ENCODE data around the gene WDR5.

DNA sequence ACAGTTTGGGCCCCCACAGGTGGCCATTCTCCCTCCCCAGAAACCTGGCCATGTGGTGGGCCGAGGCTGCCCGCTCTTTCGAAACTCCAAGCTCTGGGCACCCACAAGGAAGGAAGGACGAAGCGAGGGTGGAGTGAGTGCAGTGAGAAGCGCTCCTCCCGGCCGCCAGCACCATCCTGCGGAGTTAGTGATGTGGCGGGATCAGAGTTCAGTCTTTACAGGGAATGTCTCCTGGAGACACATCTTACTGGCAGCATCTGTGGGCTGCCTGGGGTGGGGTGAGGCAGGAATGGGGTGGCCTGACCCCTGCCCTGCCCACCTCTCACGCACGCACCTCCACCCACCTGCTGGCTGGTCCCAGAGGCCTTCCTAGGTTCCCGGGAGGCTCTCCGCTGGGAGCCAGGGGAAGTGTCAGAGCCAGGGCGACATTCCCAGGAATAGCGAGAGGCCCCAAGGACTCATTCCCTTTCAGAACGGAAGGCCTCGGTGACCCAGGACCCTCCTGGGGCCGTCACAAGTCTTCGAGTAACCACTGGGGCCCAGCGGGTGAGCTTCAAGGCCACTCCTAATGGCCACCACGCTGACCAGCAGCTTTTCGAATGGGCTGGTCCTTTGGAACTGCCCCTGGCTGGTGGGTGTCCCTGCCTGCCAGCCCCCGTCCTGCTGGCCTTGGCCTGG is 34.0 kb downstream of the WDR5 start:
- TF ChIP-seq CTCF (conservative IDR thresholded peaks at IDR 0.05; ENCODE audit: low read depth in 2 of 2): no peak
- TF ChIP-seq POLR2AphosphoS5 (IDR thresholded peaks at IDR 0.05; ENCODE audit: low read depth): no peak
- TF ChIP-seq, protein P1, sequence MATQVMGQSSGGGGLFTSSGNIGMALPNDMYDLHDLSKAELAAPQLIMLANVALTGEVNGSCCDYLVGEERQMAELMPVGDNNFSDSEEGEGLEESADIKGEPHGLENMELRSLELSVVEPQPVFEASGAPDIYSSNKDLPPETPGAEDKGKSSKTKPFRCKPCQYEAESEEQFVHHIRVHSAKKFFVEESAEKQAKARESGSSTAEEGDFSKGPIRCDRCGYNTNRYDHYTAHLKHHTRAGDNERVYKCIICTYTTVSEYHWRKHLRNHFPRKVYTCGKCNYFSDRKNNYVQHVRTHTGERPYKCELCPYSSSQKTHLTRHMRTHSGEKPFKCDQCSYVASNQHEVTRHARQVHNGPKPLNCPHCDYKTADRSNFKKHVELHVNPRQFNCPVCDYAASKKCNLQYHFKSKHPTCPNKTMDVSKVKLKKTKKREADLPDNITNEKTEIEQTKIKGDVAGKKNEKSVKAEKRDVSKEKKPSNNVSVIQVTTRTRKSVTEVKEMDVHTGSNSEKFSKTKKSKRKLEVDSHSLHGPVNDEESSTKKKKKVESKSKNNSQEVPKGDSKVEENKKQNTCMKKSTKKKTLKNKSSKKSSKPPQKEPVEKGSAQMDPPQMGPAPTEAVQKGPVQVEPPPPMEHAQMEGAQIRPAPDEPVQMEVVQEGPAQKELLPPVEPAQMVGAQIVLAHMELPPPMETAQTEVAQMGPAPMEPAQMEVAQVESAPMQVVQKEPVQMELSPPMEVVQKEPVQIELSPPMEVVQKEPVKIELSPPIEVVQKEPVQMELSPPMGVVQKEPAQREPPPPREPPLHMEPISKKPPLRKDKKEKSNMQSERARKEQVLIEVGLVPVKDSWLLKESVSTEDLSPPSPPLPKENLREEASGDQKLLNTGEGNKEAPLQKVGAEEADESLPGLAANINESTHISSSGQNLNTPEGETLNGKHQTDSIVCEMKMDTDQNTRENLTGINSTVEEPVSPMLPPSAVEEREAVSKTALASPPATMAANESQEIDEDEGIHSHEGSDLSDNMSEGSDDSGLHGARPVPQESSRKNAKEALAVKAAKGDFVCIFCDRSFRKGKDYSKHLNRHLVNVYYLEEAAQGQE (IDR thresholded peaks at IDR 0.05; ENCODE audit: unreplicated experiment): no peak
- TF ChIP-seq EZH2 (IDR thresholded peaks at IDR 0.05; ENCODE audit: low read depth, unreplicated experiment): no peak
- no peak for TF ChIP-seq CREB1 (CRISPR knock-in tag; IDR thresholded peaks at IDR 0.05; ENCODE audit: low read depth)
- TF ChIP-seq JUNB (IDR thresholded peaks at IDR 0.05; ENCODE audit: unreplicated experiment): no peak
- no peak for TF ChIP-seq EZH2phosphoT487 (IDR thresholded peaks at IDR 0.05; ENCODE audit: unreplicated experiment)
- no peak for TF ChIP-seq NANOG (IDR thresholded peaks at IDR 0.05; ENCODE audit: borderline replicate concordance)
- TF ChIP-seq ETS1 (IDR thresholded peaks at IDR 0.05): no peak
- TF ChIP-seq ZNF331 (CRISPR knock-in tag; IDR thresholded peaks at IDR 0.05; ENCODE audit: low read depth): no peak
